Activated T-cell treated with anti-CD3 and anti-CD28 coated beads, Interleukin-2, amount 50 U/mL, for 4 hours (primary cell): ENCODE measurements around the gene OR10AD1. TPM values are rescaled to one million over a fixed set of nuclear protein-coding genes. Genes with fewer than 3 reads are reported as not detected.

ENCODE experiments used
- ATAC-seq, 2 donors: fragments of 200-7000 bp; cut with Tn5 transposase; one replicate each; pipeline ENCODE4 v1.10.0; 2021
- DNase-seq: peaks from one replicate; pipeline ENCODE4 v3.0.0-alpha.2; 2020
- H3K27me3 Mint-ChIP-seq: one replicate; pipeline ENCODE4 v1.8.0; 2021; ENCODE audit warnings: low read depth, mixed read lengths
- H3K36me3 Mint-ChIP-seq: one replicate; pipeline ENCODE4 v1.8.0; 2022; ENCODE audit warnings: mixed read lengths; ENCODE audit not compliant: insufficient read depth
- H3K4me1 Mint-ChIP-seq: one replicate; pipeline ENCODE4 v1.8.0; 2021; ENCODE audit warnings: low read depth, mixed read lengths
- H3K4me3 Mint-ChIP-seq: one replicate; pipeline ENCODE4 v1.8.0; 2021; ENCODE audit warnings: mild to moderate bottlenecking, moderate library complexity, mixed read lengths
- H3K9me3 Mint-ChIP-seq: one replicate; pipeline ENCODE4 v1.8.0; 2021; ENCODE audit warnings: mixed read lengths
- total RNA-seq, 3 donors: library from RNA; stranded (reverse); gene quantifications; one replicate each; pipeline ENCODE4 v1.2.1, GENCODE V29; 2021

Gene OR10AD1
- total RNA-seq, 3 donors from 2014 or later: not detected

- peak overlapping the region; percentile 91 for H3K4me3 Mint-ChIP-seq
- H3K36me3 Mint-ChIP-seq: no peaks in the 10 kb centered on the region
- peaks cover 23% of the 10 kb centered on the region for H3K27me3 Mint-ChIP-seq
- DNase-seq (no peak), ATAC-seq (peak; percentile 20 to 26)
- H3K4me1 Mint-ChIP-seq: peaks cover 24% of the 10 kb centered on the region
- no peaks in the 10 kb centered on the region for H3K9me3 Mint-ChIP-seq
Measured at GRCh38 chr12:48183876-48184548, 19.1 kb downstream of the OR10AD1 start.

- DNase-seq: peak; percentile 63
- Mint-ChIP-seq H3K36me3 (no peaks in the 10 kb centered on the region), H3K4me1 (peaks cover 24% of the 10 kb centered on the region), H3K9me3 (no peaks in the 10 kb centered on the region), H3K4me3 (peak within 1 kb of the TSS; percentile 91), H3K27me3 (peaks cover 28% of the 10 kb centered on the region)
- ATAC-seq: peak; percentile 85 to 86
Measured at GRCh38 chr12:48183091-48183875, 19.8 kb downstream of the OR10AD1 start, which contains the start of gene CCDC184. TSS of gene CCDC184 (plus strand) at chr12:48183644. CDS start at chr12:48184123, 479 bp downstream.

GRCh38 chr12:48182631-48183030 lies 20.5 kb downstream of the OR10AD1 start:
- ATAC-seq (peak in 1 of 2 donors; percentile 11), DNase-seq (no peak)
- Mint-ChIP-seq H3K4me3 (peak overlapping the region; percentile 91), H3K4me1 (peaks cover 24% of the 10 kb centered on the region), H3K36me3 (no peaks in the 10 kb centered on the region), H3K9me3 (no peaks in the 10 kb centered on the region), H3K27me3 (peaks cover 28% of the 10 kb centered on the region)

GRCh38 chr12:48180857-48181495 lies 22.1 kb downstream of the OR10AD1 start:
- Mint-ChIP-seq H3K27me3 (peaks cover 33% of the 10 kb centered on the region), H3K4me3 (no peak overlapping the region), H3K4me1 (peaks cover 28% of the 10 kb centered on the region), H3K36me3 (no peaks in the 10 kb centered on the region), H3K9me3 (no peaks in the 10 kb centered on the region)
- DNase-seq (no peak), ATAC-seq (no peak)

GRCh38 chr12:48180424-48180823 lies 22.7 kb downstream of the OR10AD1 start:
- ATAC-seq (no peak), DNase-seq (no peak)
- Mint-ChIP-seq H3K4me1 (peaks cover 31% of the 10 kb centered on the region), H3K27me3 (peaks cover 28% of the 10 kb centered on the region), H3K9me3 (no peaks in the 10 kb centered on the region), H3K36me3 (no peaks in the 10 kb centered on the region), H3K4me3 (no peak overlapping the region)

- Mint-ChIP-seq H3K4me1 (peaks cover 28% of the 10 kb centered on the region), H3K9me3 (no peaks in the 10 kb centered on the region), H3K36me3 (no peaks in the 10 kb centered on the region), H3K27me3 (peaks cover 18% of the 10 kb centered on the region), H3K4me3 (no peak overlapping the region)
- ATAC-seq (no peak), DNase-seq (no peak)
Measured at GRCh38 chr12:48179466-48179865, 23.6 kb downstream of the OR10AD1 start.

GRCh38 chr12:48177982-48178381 lies 25.1 kb downstream of the OR10AD1 start:
- Mint-ChIP-seq H3K36me3 (no peaks in the 10 kb centered on the region), H3K4me3 (no peak overlapping the region), H3K27me3 (peaks cover 15% of the 10 kb centered on the region), H3K9me3 (no peaks in the 10 kb centered on the region), H3K4me1 (peaks cover 21% of the 10 kb centered on the region)
- DNase-seq: no peak
- no peak for ATAC-seq

- Mint-ChIP-seq H3K9me3 (no peaks in the 10 kb centered on the region), H3K4me3 (no peak overlapping the region), H3K4me1 (peaks cover 7% of the 10 kb centered on the region), H3K27me3 (peaks cover 15% of the 10 kb centered on the region), H3K36me3 (no peaks in the 10 kb centered on the region)
- ATAC-seq (no peak), DNase-seq (no peak)
Measured at GRCh38 chr12:48176417-48176751, 26.7 kb downstream of the OR10AD1 start.

- Mint-ChIP-seq H3K4me3 (no peak overlapping the region), H3K27me3 (peaks cover 12% of the 10 kb centered on the region), H3K36me3 (no peaks in the 10 kb centered on the region), H3K4me1 (peaks cover 7% of the 10 kb centered on the region), H3K9me3 (no peaks in the 10 kb centered on the region)
- ATAC-seq (no peak), DNase-seq (no peak)
Measured at GRCh38 chr12:48175613-48176416, 27.3 kb downstream of the OR10AD1 start.

- Mint-ChIP-seq H3K36me3 (no peaks in the 10 kb centered on the region), H3K4me1 (no peaks in the 10 kb centered on the region), H3K27me3 (peaks cover 8% of the 10 kb centered on the region), H3K9me3 (no peaks in the 10 kb centered on the region), H3K4me3 (no peak overlapping the region)
- DNase-seq (no peak), ATAC-seq (no peak)
Measured at GRCh38 chr12:48169011-48169410, 34.1 kb downstream of the OR10AD1 start.

- peaks cover 8% of the 10 kb centered on the region for H3K27me3 Mint-ChIP-seq
- no peak overlapping the region for H3K4me3 Mint-ChIP-seq
- peak; percentile 73 to 77 for ATAC-seq
- DNase-seq: peak; percentile 35
- no peaks in the 10 kb centered on the region for H3K4me1 Mint-ChIP-seq
- no peaks in the 10 kb centered on the region for H3K9me3 Mint-ChIP-seq
- no peaks in the 10 kb centered on the region for H3K36me3 Mint-ChIP-seq
Measured at GRCh38 chr12:48165089-48165981, 37.8 kb downstream of the OR10AD1 start.

- DNase-seq (no peak), ATAC-seq (no peak)
- peaks cover 8% of the 10 kb centered on the region for H3K27me3 Mint-ChIP-seq
- H3K9me3 Mint-ChIP-seq: no peaks in the 10 kb centered on the region
- no peaks in the 10 kb centered on the region for H3K4me1 Mint-ChIP-seq
- H3K36me3 Mint-ChIP-seq: no peaks in the 10 kb centered on the region
- H3K4me3 Mint-ChIP-seq: no peak overlapping the region
Measured at GRCh38 chr12:48164451-48164850, 38.6 kb downstream of the OR10AD1 start.

- Mint-ChIP-seq H3K27me3 (peaks cover 8% of the 10 kb centered on the region), H3K9me3 (no peaks in the 10 kb centered on the region), H3K36me3 (no peaks in the 10 kb centered on the region), H3K4me1 (peaks cover 5% of the 10 kb centered on the region), H3K4me3 (no peak overlapping the region)
- DNase-seq (no peak), ATAC-seq (no peak)
Measured at GRCh38 chr12:48163150-48163747, 39.8 kb downstream of the OR10AD1 start.
